Testis (tissue), 2 donors: ENCODE measurements around the gene KIF16B.

Experiments used
- POLR2A ChIP-seq: fragments of 450-650 bp; IDR thresholded peaks from one replicate; pipeline ENCODE4 v1.6.1; 2017; ENCODE audit warnings: antibody characterized with exemption, mild to moderate bottlenecking, moderate library complexity
- TF ChIP-seq, protein P1 (sequence below), 3 experiments: fragments of 450-650 bp in 2 of 3; fragments of 200-600 bp in 1 of 3; sonication (generic) in 1 of 3; IDR thresholded peaks; one replicate each; pipeline ENCODE4 v1.5.1; 2016 to 2019; ENCODE audit warnings: antibody characterized with exemption in 3 of 3, mild to moderate bottlenecking in 2 of 3, moderate library complexity in 1 of 3

DNA sequence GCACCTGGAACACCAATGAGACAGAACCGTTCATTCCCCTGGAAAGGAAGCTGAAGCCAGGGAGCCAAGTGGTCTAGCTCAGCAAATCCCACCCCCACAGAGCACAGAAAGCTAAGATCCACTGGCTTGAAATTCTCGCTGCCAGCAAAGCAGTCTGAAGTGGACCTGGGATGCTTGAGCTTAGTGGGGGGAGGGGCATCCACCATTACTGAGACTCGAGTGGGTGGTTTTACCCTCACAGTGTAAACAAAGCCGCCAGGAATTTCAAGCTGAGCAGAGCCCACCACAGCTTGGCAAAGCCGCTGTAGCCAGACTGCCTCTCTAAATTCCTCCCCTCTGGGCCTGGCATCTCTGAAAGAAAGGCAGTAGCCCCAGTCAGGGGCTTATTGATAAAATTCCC, 53.1 kb downstream of the KIF16B start:
- no peak for TF ChIP-seq POLR2A
- TF ChIP-seq, protein P1, sequence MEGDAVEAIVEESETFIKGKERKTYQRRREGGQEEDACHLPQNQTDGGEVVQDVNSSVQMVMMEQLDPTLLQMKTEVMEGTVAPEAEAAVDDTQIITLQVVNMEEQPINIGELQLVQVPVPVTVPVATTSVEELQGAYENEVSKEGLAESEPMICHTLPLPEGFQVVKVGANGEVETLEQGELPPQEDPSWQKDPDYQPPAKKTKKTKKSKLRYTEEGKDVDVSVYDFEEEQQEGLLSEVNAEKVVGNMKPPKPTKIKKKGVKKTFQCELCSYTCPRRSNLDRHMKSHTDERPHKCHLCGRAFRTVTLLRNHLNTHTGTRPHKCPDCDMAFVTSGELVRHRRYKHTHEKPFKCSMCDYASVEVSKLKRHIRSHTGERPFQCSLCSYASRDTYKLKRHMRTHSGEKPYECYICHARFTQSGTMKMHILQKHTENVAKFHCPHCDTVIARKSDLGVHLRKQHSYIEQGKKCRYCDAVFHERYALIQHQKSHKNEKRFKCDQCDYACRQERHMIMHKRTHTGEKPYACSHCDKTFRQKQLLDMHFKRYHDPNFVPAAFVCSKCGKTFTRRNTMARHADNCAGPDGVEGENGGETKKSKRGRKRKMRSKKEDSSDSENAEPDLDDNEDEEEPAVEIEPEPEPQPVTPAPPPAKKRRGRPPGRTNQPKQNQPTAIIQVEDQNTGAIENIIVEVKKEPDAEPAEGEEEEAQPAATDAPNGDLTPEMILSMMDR (IDR thresholded peaks at IDR 0.05) = no peak
